ENCODE data around the gene ADAM19.

ADAM19 gene

DNA sequence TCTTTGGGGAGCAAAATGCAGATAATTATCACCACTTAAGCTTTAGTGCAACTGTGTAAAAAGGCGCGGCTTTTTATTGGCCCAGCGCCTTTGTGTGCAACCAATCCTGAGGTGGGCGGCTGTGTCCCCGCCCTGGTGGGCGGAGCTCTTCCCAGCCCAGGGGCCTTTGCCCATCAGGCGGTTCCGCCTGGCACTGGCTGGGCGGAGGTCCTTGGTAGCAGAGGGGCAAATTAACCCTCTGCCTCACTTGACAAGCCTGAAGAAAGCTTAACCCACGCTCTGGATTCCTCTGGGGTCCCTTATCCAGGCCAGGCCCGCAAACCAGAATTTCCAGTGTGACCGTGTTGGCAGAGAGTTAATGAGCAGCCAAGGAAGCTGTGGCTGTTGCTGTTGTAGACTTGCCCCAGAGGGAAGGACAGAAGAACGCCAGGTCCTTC, 128.4 kb downstream of the ADAM19 start:
- H3K4me3 ChIP-seq (ENCODE audit: low read length) = no peak overlapping the region
- TF ChIP-seq, protein P1, sequence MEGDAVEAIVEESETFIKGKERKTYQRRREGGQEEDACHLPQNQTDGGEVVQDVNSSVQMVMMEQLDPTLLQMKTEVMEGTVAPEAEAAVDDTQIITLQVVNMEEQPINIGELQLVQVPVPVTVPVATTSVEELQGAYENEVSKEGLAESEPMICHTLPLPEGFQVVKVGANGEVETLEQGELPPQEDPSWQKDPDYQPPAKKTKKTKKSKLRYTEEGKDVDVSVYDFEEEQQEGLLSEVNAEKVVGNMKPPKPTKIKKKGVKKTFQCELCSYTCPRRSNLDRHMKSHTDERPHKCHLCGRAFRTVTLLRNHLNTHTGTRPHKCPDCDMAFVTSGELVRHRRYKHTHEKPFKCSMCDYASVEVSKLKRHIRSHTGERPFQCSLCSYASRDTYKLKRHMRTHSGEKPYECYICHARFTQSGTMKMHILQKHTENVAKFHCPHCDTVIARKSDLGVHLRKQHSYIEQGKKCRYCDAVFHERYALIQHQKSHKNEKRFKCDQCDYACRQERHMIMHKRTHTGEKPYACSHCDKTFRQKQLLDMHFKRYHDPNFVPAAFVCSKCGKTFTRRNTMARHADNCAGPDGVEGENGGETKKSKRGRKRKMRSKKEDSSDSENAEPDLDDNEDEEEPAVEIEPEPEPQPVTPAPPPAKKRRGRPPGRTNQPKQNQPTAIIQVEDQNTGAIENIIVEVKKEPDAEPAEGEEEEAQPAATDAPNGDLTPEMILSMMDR (conservative IDR thresholded peaks at IDR 0.05; ENCODE audit: low read length) = no peak
- no peak for DNase-seq (ENCODE audit: low read depth)

DNA sequence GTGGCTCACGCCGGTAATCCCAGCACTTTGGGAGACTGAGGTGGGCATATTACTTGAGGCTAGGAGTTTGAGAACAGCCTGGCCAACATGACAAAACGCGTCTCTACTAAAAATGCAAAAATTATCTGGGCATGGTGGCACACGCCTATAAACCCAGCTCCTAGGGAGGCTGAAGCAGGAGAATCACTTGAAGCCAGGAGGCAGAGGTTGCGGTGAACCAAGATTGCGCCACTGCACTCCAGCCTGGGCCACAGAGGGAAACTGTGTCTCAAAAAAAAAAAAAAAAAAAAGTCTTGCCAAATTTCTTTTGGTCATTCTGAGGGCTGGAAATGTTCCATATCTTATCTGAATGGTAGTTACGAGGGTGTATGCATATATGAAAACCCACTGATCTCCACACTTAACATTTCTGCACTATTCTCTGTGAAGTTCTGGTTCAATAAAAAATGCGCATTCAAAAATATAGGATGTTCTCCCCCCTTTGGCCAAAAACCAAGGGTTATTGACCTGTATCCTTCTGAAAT, 129.1 kb downstream of the ADAM19 start:
- DNase-seq (ENCODE audit: low read depth) = no peak
- no peak overlapping the region for H3K4me3 ChIP-seq (ENCODE audit: low read length)
- TF ChIP-seq, protein P1 (conservative IDR thresholded peaks at IDR 0.05; ENCODE audit: low read length) = no peak

DNA sequence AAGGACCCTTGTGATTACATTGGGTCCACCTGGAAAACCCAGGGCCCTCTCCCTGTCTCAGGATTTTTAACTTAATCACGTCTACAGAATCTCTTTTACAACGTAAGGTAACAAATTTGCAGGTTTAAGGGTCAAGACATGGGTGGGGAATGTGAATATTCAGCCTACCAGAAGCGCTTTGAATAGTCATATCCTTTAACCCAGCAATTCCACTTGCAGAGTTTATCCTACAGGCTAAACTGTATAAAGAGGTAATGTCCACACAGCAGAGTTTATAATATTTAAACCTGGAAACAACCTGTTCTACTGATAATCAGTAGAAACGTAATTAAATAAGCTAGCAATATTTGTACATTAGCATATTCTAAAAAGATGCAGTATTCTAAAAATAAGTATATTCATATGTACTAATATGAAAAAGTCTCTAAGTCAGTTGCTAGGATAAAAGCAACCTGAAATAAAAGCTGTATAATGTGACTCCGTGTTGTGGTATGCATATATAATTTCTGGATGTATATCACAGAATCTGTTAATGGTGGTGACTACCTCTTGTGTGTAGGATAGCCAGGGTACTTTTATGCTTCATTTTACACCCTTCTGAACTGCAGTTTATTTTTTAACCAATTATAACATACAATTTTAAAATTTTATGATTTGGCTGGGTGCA, 129.7 kb downstream of the ADAM19 start:
- no peak for DNase-seq (ENCODE audit: low read depth)

DNA sequence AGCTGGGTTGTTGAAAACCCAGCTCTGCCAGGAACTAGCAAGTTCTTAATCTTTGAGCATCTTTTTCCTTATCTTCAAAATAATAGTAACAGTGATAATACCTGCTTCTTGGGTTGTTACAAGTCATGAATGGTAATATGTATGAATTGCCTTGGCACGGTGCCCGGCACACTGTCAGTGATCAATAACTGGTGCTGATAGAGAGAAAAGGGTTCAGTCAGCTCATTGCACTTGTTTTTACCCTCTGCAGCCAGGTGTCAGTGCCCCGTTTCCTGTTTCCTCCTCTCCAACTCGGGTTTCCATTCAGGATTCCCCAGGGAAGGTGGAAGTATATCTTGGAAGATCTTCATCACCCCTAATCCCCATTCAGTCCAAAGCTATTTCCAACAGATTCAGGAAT, 131.4 kb downstream of the ADAM19 start:
- DNase-seq (ENCODE audit: low read depth) = no peak
- TF ChIP-seq, protein P1 (conservative IDR thresholded peaks at IDR 0.05; ENCODE audit: low read length) = no peak
- no peak overlapping the region for H3K4me3 ChIP-seq (ENCODE audit: low read length)

More for the DNA sequence above, 129.7 kb downstream of the ADAM19 start:
- TF ChIP-seq, protein P1 (conservative IDR thresholded peaks at IDR 0.05; ENCODE audit: low read length) = no peak
- H3K4me3 ChIP-seq (ENCODE audit: low read length) = no peak overlapping the region

DNA sequence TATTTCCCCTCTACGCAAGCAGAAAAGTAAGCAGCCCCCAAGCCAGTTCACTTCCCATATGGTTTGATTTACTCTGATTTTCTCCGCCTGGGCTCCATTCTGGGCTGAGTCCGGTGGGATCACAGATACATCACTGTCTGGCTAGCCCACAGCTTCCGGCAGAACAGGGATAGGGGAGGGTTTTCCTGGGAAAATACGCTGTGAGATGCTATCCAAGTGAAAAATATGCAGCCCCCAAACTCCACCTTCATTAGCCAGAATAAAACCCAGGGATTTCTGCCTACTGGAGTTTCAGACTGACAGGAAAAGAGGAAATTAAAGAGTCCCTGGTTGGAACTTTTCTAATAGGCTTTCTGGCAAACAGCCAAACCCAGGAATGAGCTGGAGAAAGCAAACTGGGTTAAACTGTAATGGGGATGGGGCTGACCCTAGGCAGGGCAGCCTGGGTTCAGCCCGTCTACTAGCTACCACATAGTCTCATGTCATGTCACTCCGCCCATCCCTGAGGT, 132.5 kb downstream of the ADAM19 start:
- DNase-seq (ENCODE audit: low read depth) = peak; percentile 12
- TF ChIP-seq, protein P1 (conservative IDR thresholded peaks at IDR 0.05; ENCODE audit: low read length) = no peak
- H3K4me3 ChIP-seq (ENCODE audit: low read length) = no peak overlapping the region

DNA sequence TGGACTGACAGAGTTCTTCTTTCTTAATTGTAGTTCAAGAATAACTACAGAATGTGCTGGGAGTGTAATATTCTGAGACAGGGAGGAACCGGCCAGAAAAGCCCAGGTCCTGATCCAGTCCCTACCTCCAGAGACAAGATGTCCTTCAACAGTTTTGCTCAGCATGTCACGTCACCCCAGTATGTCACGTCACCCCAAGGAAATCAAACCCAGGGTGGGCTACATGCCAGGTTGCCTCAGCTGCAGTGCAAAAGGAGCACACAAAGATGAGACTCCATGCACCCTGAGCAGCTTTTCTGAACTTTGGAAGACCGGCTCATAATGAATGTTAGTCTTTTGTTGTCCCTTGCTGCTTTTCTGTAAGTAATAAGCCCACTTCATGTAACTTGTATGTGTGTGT, 141.5 kb downstream of the ADAM19 start:
- no peak overlapping the region for H3K4me3 ChIP-seq (ENCODE audit: low read length)
- TF ChIP-seq, protein P1 (conservative IDR thresholded peaks at IDR 0.05; ENCODE audit: low read length) = no peak
- DNase-seq (ENCODE audit: low read depth) = no peak
